ENCODE measurements around the gene NBPF9.
"Not testable (repeated sequence)": the region's sequence is repeated elsewhere in the genome, so short reads cannot be mapped to it uniquely, and the experiment has no call there.

DNA sequence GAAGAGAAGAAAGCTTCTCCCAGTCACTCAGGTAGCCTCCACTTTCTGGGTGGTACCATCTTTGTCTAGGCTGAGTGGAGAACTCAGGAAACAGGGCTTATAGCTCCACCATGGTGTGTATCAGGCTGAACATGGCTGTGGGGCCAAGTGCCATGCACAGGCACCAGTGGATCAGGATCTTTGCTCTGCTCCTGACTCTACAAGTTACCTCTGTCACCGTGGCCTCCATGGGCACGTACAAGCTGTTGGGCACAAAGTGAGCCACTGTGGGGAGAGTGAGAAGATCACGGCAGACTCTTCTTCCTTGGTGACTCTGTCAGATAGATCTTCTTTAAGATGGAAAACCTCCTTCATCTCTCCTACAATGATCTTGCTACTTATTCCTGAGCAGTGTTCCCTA lies 93.6 kb downstream of the NBPF9 start:
- TF ChIP-seq, protein P1, sequence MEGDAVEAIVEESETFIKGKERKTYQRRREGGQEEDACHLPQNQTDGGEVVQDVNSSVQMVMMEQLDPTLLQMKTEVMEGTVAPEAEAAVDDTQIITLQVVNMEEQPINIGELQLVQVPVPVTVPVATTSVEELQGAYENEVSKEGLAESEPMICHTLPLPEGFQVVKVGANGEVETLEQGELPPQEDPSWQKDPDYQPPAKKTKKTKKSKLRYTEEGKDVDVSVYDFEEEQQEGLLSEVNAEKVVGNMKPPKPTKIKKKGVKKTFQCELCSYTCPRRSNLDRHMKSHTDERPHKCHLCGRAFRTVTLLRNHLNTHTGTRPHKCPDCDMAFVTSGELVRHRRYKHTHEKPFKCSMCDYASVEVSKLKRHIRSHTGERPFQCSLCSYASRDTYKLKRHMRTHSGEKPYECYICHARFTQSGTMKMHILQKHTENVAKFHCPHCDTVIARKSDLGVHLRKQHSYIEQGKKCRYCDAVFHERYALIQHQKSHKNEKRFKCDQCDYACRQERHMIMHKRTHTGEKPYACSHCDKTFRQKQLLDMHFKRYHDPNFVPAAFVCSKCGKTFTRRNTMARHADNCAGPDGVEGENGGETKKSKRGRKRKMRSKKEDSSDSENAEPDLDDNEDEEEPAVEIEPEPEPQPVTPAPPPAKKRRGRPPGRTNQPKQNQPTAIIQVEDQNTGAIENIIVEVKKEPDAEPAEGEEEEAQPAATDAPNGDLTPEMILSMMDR (IDR thresholded peaks at IDR 0.05): not testable (repeated sequence)
- TF ChIP-seq EZH2phosphoT487 (IDR thresholded peaks at IDR 0.05): not testable (repeated sequence)
